NCI-H187 (cell line): ENCODE measurements around the gene ARHGEF19.
"Not testable (repeated sequence)": the region's sequence is repeated elsewhere in the genome, so short reads cannot be mapped to it uniquely, and the experiment has no call there.

Experiments used
- DNase-seq, 2 experiments: peaks; one replicate each; lab custom pipeline; 2025; lab: John Stamatoyannopoulos, UW

ARHGEF19 gene

GRCh38 chr1:16204634-16205333 is 7.7 kb downstream of the ARHGEF19 start:
- DNase-seq, result no peak

- DNase-seq, result no peak
These were observed 8.2 kb downstream of the ARHGEF19 start for GRCh38 chr1:16204216-16204615.

- DNase-seq, result no peak
These were observed 8.9 kb downstream of the ARHGEF19 start for GRCh38 chr1:16203550-16203949.

GRCh38 chr1:16202281-16203210 is 9.9 kb downstream of the ARHGEF19 start:
- DNase-seq, result no peak

- no peak for DNase-seq
These were observed 12.8 kb downstream of the ARHGEF19 start for GRCh38 chr1:16199700-16200099.

- no peak for DNase-seq
These were observed 13.3 kb downstream of the ARHGEF19 start for GRCh38 chr1:16199157-16199501.

- no peak for DNase-seq
These were observed 13.9 kb downstream of the ARHGEF19 start for GRCh38 chr1:16198444-16199156.

GRCh38 chr1:16196874-16197273 is 15.6 kb downstream of the ARHGEF19 start:
- no peak for DNase-seq

- DNase-seq, result not testable (repeated sequence)
These were observed 16.3 kb downstream of the ARHGEF19 start for GRCh38 chr1:16196139-16196538.

GRCh38 chr1:16195518-16195905 is 16.9 kb downstream of the ARHGEF19 start:
- no peak for DNase-seq

- DNase-seq, result no peak
These were observed 20.4 kb downstream of the ARHGEF19 start for GRCh38 chr1:16191916-16192546.

- DNase-seq, result no peak
These were observed 21.1 kb downstream of the ARHGEF19 start for GRCh38 chr1:16191309-16191708.

- no peak for DNase-seq
These were observed 22.4 kb downstream of the ARHGEF19 start for GRCh38 chr1:16189921-16190621.

GRCh38 chr1:16189003-16189402 is 23.4 kb downstream of the ARHGEF19 start:
- no peak for DNase-seq

GRCh38 chr1:16187748-16188401 is 24.6 kb downstream of the ARHGEF19 start:
- peak in 1 of 2 experiments; percentile 6 for DNase-seq

GRCh38 chr1:16186655-16187235 is 25.7 kb downstream of the ARHGEF19 start:
- no peak for DNase-seq

- DNase-seq, result no peak
These were observed 27.7 kb downstream of the ARHGEF19 start for GRCh38 chr1:16184557-16185303.

- DNase-seq, result no peak
These were observed 28.5 kb downstream of the ARHGEF19 start for GRCh38 chr1:16183765-16184556.

- DNase-seq, result no peak
These were observed 29.3 kb downstream of the ARHGEF19 start for GRCh38 chr1:16183179-16183578.
